Ovary (tissue), 9 donors: ENCODE results near the gene TRMU. TPM values are rescaled to one million over a fixed set of nuclear protein-coding genes. Genes with fewer than 3 reads are reported as not detected.
A peak's percentile ranks its signal among the peaks of the same experiment; 100 is the strongest.

ENCODE experiments used
- DNase-seq, 5 donors: peaks; one replicate each; pipeline ENCODE4 v3.0.0-alpha.2; 2019 to 2020
- H3K27ac ChIP-seq, 2 donors: fragments of 200-600 bp; one replicate each; pipeline versions ENCODE4 v1.5.1 to v1.8.0; 2019 to 2022
- H3K27me3 ChIP-seq: fragments of 200-600 bp; one replicate; pipeline ENCODE4 v1.8.0; 2022
- H3K36me3 ChIP-seq: fragments of 200-600 bp; sonication (generic); one replicate; pipeline ENCODE4 v1.5.1; 2019
- H3K4me1 ChIP-seq: one replicate; pipeline ENCODE4 v1.8.1; 2013; ENCODE audit warnings: mild to moderate bottlenecking, moderate library complexity; ENCODE audit not compliant: insufficient read depth
- H3K4me3 ChIP-seq: fragments of 200-600 bp; sonication (generic); one replicate; pipeline ENCODE4 v1.5.1; 2017
- H3K9me3 ChIP-seq, 2 donors: fragments of 200-600 bp in 1 of 2; sonication (generic) in 1 of 2; one replicate each; pipeline versions ENCODE4 v1.5.1 to v1.8.1; 2013 to 2019; ENCODE audit warnings: mild to moderate bottlenecking in 1 of 2, moderate library complexity in 1 of 2
- CTCF ChIP-seq, 3 donors: fragments of 450-650 bp in 2 of 3; fragments of 200-600 bp in 1 of 3; IDR thresholded peaks; one replicate each; pipeline versions ENCODE4 v1.5.1 to v1.8.0; 2016 to 2022; ENCODE audit warnings: antibody characterized with exemption in 3 of 3, mild to moderate bottlenecking in 1 of 3
- EP300 ChIP-seq: sonication (generic); formaldehyde crosslinking; IDR thresholded peaks from one replicate; pipeline ENCODE4 v1.6.1; 2017; ENCODE audit warnings: antibody characterized with exemption
- POLR2A ChIP-seq: fragments of 450-650 bp; IDR thresholded peaks from one replicate; pipeline ENCODE4 v1.6.1; 2017; ENCODE audit warnings: antibody characterized with exemption, mild to moderate bottlenecking, moderate library complexity
- WGBS, 3 donors: extraction: QIAGEN DNeasy Blood & Tissue Kit in 1 of 3; methylation state at CpG; one replicate each; pipeline versions ENCODE4 v1.1.5 to v1.1.7; 2013 to 2017; 5-methylcytosine and 5-hydroxymethylcytosine counted together
- intact Hi-C, 4 donors: fragments of 100-400 bp; cut with DNase I; formaldehyde crosslinking; loops; one replicate each; pipeline versions ENCODE4 v1.11.0 to v1.15.1; 2022 to 2023
- polyA plus RNA-seq, 2 donors: library from polyadenylated mRNA; stranded (reverse); fragments of 200-250 nt in 1 of 2; fragments of 350-450 nt in 1 of 2; fragmentation: Illumina TruSeq in 1 of 2; extraction: RNeasy Lipid Tissue Mini Kit (QIAGEN cat#74804) in 1 of 2; gene quantifications; one replicate each; pipeline ENCODE4 v1.2.3, GENCODE V29; 2013 to 2014
- total RNA-seq, 7 donors: library from RNA; depleted of rRNA in 2 of 7; stranded (reverse); fragments of >200 nt in 2 of 7; fragmentation: NEBNext Ultra II Directional in 3 of 7; extraction: Animal tissue kit (Norgen Biotek cat#: 25700) in 3 of 7; gene quantifications; one replicate each; pipeline versions ENCODE4 v1.1.0 to v1.2.4, GENCODE V29; 2016 to 2023
- donor health status: DM: no; HTN: no; CAD: no; lungs with moderate emphysema.
- donor health status: DM: no; HTN: no; CAD: no.
- donor health status: Bipolar disorder and iron deficiency.
- donor health status: DM: yes; HTN: yes; CAD: no.
- donor health status: DM: no; HTN: no; CAD: no.
- donor health status: DM: yes; HTN: yes; CAD: no.

The TRMU gene
- total and polyA plus RNA-seq, 9 donors: 15.2 to 35.0 (median 30.3) TPM

- H3K4me1 ChIP-seq: peaks cover 3% of the 10 kb centered on the region
- H3K27me3 ChIP-seq: no peaks in the 10 kb centered on the region
- no peaks in the 10 kb centered on the region for H3K9me3 ChIP-seq
- H3K27ac ChIP-seq: no peak overlapping the region
- H3K4me3 ChIP-seq: no peak overlapping the region
- TF ChIP-seq POLR2A: no peak
- TF ChIP-seq EP300: no peak
- TF ChIP-seq CTCF (IDR thresholded peaks at IDR 0.05): no peak
- H3K36me3 ChIP-seq: no peaks in the 10 kb centered on the region
- intact Hi-C loops: loop anchor here in 1 of 4 donors (5.0 to 10.0 kb wide), 2 partner anchors 268 to 395 kb away; no protein-coding TSS in a partner anchor
- DNase-seq: no peak
- WGBS, 3 donors: 49 to 71% (median 56%) methylated on average over 20 of the region's 20 CpGs
These were observed 54.7 kb downstream of the TRMU start for GRCh38 chr22:46390105-46390651.

- peak; percentile 55 to 76 (median 68) for DNase-seq
These were observed 55.3 kb downstream of the TRMU start for GRCh38 chr22:46390652-46391301.

DNA sequence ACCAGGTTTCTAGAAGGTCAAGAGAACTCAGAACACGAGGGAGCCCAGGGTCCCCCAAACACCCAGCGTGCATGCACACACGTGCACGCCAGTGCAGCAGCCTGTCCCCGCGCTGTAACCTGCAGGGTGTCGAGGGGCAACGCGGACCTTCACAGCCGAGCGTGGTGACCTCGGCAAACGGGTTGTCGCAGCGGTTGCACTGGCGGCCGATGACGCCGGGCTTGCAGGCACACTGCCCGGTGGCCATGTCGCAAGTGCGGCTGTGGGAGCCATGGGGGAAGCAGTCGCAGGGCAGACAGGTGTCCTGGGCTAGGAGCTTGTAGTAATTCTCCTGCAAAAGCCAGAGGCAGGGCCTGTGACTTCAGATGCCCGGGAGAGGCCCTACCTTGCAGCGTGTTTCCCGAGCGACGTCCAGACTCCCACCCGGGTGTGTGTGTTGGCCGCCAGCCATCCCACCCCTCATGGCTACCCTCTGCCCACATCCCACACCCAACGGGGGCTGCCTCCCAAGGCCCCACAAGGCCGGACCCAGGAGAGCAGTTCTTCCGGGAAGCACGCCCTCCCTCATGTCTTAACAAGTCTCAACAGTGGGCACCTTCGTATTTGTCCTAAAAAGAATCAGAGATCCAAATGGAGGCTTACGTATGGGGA is 56.1 kb downstream of the TRMU start:
- 89 to 94% (median 89%) methylated on average over 36 of the region's 36 CpGs for WGBS, 3 donors
- DNase-seq: no peak
- H3K4me1 ChIP-seq: peaks cover 3% of the 10 kb centered on the region
- H3K4me3 ChIP-seq: no peak overlapping the region
- no peaks in the 10 kb centered on the region for H3K9me3 ChIP-seq
- no peaks in the 10 kb centered on the region for H3K27me3 ChIP-seq
- TF ChIP-seq CTCF (IDR thresholded peaks at IDR 0.05) (no peak), POLR2A (no peak), EP300 (no peak)
- H3K36me3 ChIP-seq: no peaks in the 10 kb centered on the region
- intact Hi-C loops: loop anchor here in 1 of 4 donors (5.0 to 10.0 kb wide), 2 partner anchors 269 to 397 kb away; no protein-coding TSS in a partner anchor
- no peak overlapping the region for H3K27ac ChIP-seq

More at GRCh38 chr22:46390652-46391301, 55.3 kb downstream of the TRMU start:
- 50 to 80% (median 52%) methylated on average over 32 of the region's 32 CpGs for WGBS, 3 donors
- no peaks in the 10 kb centered on the region for H3K36me3 ChIP-seq
- no peaks in the 10 kb centered on the region for H3K9me3 ChIP-seq
- no peaks in the 10 kb centered on the region for H3K27me3 ChIP-seq
- no peak overlapping the region for H3K27ac ChIP-seq
- TF ChIP-seq EP300 (no peak), POLR2A (no peak), CTCF (IDR thresholded peaks at IDR 0.05) (peak in 2 of 3 donors; percentile 18 to 24)
- peaks cover 3% of the 10 kb centered on the region for H3K4me1 ChIP-seq
- no peak overlapping the region for H3K4me3 ChIP-seq
- intact Hi-C loops: loop anchor here in 1 of 4 donors (5.0 to 10.0 kb wide), 2 partner anchors 268 to 396 kb away; no protein-coding TSS in a partner anchor

DNA sequence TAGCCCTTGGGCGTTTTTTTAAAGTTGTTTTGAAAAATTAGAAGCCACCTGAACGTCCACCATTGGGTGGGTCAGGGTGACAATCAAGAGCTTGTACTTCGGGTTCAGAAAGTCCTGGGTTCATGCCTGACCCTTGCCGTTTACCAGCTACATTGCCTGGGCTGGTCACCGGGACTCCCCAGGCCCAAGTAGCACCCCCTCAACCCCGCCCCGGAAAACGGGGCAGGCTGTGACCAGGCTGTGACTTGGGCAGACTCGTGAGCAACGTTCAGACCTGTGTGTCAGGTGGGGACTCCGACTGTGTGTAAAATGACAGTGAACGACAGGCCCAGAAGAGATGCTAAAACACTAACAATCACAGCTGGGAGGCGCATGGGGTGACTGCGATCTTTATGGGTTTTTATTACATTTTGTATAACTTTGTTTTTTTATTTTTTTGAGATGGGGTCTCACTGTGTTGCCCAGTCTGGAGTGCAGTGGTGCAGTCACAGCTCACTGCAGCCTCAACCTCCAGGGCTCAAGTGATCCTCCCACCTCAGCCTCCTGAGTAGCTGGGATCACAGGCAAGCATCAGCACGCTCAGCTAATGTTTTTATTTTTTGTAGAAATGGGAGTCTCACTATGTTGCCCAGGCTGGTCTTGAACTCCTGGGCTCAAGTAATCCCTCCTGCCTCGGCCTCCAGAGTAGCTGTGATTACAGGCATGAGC is 56.8 kb downstream of the TRMU start:
- TF ChIP-seq CTCF (IDR thresholded peaks at IDR 0.05) (no peak), POLR2A (no peak), EP300 (no peak)
- intact Hi-C loops: loop anchor here in 1 of 4 donors (5.0 to 10.0 kb wide), 2 partner anchors 270 to 397 kb away; no protein-coding TSS in a partner anchor
- no peaks in the 10 kb centered on the region for H3K36me3 ChIP-seq
- H3K27me3 ChIP-seq: no peaks in the 10 kb centered on the region
- H3K27ac ChIP-seq: no peak overlapping the region
- no peak for DNase-seq
- peaks cover 3% of the 10 kb centered on the region for H3K4me1 ChIP-seq
- 88 to 90% (median 89%) methylated on average over 16 of the region's 16 CpGs for WGBS, 3 donors
- H3K9me3 ChIP-seq: no peaks in the 10 kb centered on the region
- H3K4me3 ChIP-seq: no peak overlapping the region
